Activated CD4-positive, alpha-beta T cell treated with anti-CD3 and anti-CD28 coated beads, Interleukin-10, Interleukin-2, amounts not matched to agents 100 ng/mL and 50 ng/mL, durations not matched to agents 16 hours and 8 hours (primary cell): ENCODE data around the gene SOCS3.

Experiments used
- DNase-seq: peaks from one replicate; pipeline ENCODE4 v3.0.0-alpha.2; 2020

The SOCS3 gene

GRCh38 chr17:78359997-78360370, at the start of gene SOCS3:
TSS of gene SOCS3 (minus strand) at chr17:78360077. CDS start at chr17:78359095, 982 bp downstream.
- DNase-seq = peak; percentile 98

DNA sequence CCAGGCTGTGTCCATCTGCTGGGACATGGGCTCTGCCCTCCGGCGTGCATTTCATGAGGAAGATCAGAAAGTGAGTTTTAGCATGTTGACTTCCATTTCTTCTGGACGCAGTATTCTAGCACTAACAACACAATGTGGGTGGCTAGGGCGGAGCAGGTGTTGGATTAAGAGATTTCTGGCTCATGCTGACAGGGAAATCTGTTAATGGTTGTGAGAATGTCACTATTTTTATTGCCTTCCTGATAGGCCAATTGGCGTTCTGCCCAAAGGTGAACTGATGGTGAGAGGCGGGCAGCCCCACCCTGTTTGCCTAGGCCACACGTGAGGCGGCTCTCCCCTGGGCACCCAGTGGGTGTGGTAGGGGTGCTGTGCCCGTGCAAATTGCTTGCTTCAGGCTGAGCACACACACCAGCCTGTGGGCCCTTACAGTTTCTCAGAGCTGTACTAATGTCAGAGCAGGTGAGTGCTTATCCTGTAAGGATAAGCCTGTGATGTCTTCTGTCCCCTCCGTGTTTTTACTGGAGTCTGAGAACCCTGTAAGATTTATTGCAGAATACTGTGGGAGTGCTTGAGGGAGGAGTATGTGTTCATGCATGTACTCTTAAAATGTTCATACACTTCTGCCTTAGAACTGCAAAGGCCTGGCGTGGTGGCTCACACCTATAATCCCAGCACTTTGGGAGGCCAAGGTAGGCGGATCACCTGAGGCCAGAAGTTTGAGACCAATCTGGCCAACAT, 49.5 kb upstream of the SOCS3 start:
- no peak for DNase-seq

DNA sequence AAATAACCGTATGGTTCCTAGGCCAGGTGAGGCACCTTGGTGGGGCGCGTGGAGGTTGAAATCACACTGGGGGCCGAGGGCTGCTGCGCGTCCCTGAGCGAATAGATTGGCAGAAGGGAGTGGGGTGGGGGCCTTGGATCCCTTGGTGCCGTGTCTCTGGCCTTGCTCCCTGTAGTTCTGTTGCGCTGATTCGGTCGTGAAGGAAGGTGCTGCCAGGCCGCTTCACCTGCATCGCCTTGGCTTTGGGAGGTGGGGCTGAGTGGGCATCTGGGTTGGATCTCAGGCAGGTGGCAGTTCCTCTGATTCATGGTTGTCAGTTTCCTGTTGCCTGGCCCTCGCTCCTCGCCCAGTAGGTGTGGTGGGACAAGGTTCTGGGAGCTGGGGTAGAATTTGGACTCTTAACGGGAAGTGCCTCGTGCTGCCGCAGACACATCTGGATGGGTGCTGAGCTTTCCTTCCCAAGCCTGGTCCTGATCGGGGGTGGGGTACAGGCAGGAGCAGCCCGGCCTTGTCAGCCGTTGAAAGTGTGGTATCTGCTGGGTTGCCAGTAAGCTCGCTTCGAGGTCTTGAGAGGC, 48.7 kb upstream of the SOCS3 start:
- DNase-seq = no peak

- DNase-seq = no peak
Observed at GRCh38 chr17:78407387-78408000, 47.6 kb upstream of the SOCS3 start.

DNA sequence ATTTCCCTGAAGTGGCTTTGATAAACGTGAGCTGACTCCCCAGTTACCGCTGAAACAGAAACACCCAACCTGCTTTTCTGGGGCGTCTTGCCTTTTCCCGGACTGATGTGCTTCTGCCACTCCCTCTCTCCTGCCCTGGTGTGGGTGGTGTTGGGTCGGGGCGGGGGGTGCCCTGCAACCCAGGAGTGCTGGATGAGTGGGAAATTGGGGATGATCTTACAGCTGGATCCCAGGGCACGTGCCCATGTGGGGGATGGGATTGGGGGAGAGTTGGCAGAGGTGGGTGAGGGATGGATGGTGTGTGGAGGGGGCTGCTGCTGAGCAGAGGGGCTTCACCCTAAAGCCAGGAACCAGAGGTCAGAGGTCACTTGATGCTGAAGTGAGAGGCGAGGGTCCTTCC, 47.0 kb upstream of the SOCS3 start:
- DNase-seq = no peak

- no peak for DNase-seq
Observed at GRCh38 chr17:78406396-78406795, 46.5 kb upstream of the SOCS3 start.

DNA sequence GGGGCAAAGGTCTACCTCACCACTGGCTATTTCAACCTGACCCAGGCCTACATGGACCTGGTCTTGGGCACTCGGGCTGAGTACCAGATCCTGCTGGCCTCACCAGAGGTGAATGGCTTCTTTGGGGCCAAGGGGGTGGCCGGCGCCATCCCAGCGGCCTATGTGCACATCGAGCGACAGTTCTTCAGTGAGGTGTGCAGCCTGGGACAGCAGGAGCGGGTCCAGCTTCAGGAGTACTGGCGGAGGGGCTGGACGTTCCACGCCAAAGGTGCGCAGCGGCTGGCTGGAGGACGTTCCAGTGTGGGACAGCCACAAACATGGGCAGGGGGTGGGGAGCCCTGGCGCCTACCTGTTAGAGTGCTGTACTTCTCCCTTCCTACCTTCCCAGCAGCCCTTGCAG, 43.9 kb upstream of the SOCS3 start:
- DNase-seq = no peak

GRCh38 chr17:78401891-78402290, 42.0 kb upstream of the SOCS3 start:
- no peak for DNase-seq

DNA sequence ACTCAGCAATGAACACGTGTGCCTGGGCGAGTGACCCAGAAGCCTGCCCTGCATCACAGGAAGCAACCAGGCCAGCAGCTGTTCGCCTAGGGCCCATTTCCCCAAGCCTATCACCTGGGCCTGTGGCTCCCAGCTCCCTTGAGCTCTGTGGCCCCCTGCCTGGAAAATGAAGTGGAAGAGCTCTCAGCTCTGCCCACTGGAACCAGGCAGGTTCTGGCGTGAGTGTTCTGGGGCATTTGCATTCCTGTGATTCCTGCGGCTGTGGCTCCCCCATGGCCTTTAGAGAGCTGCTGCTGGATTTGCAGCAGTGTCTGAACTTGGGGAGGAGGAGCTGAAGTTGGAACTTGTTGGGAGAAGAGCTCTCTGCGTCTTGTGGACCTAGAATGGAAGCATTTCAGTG, 41.4 kb upstream of the SOCS3 start:
- DNase-seq = no peak

DNA sequence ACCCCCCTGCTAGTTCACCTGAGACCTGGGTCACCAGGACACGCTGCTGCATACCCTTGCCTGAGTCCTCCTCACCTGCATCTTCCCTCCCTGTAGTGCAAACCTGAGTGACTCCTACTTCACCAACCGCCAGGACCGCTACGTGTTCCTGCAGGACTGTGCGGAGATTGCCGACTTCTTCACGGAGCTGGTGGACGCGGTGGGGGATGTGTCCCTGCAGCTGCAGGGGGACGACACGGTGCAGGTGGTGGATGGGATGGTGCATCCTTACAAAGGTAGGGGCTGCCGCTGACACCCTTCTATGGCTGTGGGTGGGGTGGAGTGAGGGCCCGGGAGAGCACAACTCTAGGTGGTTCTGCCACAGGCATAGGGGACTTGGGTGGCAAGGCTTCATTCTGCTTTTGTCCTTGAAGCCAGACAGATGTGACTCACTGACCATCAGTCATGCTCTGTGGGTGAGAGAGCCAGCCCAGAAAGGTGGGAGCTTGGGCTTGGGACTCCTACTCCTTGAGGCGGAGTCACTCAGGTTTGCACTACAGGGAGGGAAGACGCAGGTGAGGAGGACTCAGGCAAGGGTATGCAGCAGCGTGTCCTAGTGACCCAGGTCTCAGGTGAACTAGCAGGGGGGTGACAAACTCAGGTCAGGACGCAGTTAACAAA, 40.8 kb upstream of the SOCS3 start:
- no peak for DNase-seq

DNA sequence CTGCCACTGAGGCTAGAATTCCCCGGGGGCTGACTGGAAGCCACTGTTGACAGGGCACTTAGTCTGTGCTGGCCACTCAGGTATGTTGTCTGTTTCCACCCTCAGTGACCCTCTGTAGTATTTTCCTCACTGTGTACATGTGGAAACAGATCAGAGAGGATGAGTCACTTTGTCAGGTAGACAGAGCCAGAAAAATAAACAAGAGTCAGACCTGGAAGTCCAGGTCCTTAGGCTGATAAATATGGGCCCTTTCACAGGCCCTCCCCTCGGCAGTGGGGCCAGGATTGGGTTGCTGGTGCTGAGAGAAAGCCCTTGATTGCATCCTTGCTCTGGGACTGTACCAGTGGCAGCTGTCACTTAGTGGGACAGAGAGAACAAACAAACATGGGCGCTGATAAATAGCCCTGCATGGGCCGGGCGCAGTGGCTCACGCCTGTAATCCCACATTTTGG, 39.8 kb upstream of the SOCS3 start:
- DNase-seq = no peak

- no peak for DNase-seq
Observed at GRCh38 chr17:78399028-78399692, 39.3 kb upstream of the SOCS3 start.

- no peak for DNase-seq
Observed at GRCh38 chr17:78398390-78398789, 38.5 kb upstream of the SOCS3 start.

DNA sequence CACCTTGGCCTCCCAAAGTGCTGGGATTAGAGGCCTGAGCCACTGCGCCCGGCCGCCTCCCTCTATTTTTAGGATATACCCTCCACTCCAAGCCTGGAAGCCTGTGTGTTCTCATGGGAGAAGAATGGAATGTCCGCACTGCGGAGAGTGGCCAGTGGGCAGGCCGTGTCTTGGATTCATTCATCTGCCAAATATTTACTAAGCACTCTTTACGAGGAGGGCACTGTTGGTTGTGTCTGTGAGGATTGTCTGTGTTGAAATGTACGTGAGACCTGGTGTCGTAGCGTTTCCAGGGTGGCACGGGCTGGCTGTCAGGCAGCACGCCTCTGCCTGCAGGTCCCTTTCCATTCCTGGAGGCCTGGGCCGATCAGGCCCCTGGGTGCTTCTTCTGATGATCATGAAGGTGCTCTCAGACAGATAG, 37.8 kb upstream of the SOCS3 start:
- DNase-seq = no peak

GRCh38 chr17:78396441-78397337, 36.8 kb upstream of the SOCS3 start:
- DNase-seq = no peak

- DNase-seq = no peak
Observed at GRCh38 chr17:78395155-78395554, 35.3 kb upstream of the SOCS3 start.

- no peak for DNase-seq
Observed at GRCh38 chr17:78394209-78394608, 34.3 kb upstream of the SOCS3 start.

DNA sequence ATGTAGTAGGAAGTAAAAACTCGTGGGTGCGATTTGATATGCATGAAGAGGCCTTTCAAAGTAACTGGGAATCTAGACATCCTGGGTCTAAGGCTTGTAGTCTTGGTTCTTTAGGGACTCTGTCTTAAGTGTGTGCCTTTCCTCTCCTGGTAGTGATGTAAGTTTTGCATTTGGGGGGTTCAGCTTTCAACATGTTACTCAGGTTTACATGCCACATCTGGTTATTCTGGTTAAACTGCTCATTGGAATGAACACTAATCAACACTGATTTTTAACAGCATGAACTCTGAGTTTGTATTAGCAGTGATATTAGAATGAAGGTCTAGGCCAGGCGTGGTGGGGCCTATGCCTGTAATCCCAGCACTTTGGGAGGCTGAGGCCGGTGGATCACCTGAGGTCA, 33.7 kb upstream of the SOCS3 start:
- DNase-seq = no peak

- DNase-seq = no peak
Observed at GRCh38 chr17:78392295-78392694, 32.4 kb upstream of the SOCS3 start.

DNA sequence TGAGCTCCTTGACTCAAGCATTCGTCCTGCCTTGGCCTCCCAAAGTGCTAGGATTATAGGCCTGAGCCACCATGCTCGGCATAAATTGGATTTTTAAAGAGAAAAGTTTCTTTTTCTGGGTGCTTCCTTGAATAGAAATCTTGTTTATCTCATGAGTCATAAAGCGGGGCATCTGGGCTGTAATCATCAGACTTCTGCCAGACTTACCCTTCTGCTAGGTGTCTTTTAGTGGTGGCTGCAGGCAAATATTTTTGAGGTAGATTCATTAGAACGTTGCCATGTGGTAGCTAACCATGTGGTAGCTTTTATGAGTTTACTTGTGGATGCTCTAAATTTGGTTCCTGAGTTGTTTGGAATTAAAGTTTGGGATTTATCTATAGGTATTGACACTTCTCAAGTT, 32.0 kb upstream of the SOCS3 start:
- no peak for DNase-seq

- no peak for DNase-seq
Observed at GRCh38 chr17:78391051-78391431, 31.2 kb upstream of the SOCS3 start.
